NB4 (cell line): Measurements from ENCODE around the gene SIL1.

Experiments used
- CTCF ChIP-seq: IDR thresholded peaks from one replicate; pipeline ENCODE4 v1.5.1; 2012; ENCODE audit warnings: low read depth, low read length
- MAX ChIP-seq: IDR thresholded peaks from 2 replicates; pipeline ENCODE4 v1.6.1; 2011; ENCODE audit warnings: low read depth, low read length
- MYC ChIP-seq: IDR thresholded peaks from 2 replicates; pipeline ENCODE4 v1.6.1; 2011; ENCODE audit warnings: low read depth, low read length
- POLR2A ChIP-seq: IDR thresholded peaks from 2 replicates; pipeline ENCODE4 v1.6.1; 2011; ENCODE audit warnings: mild to moderate bottlenecking; ENCODE audit not compliant: insufficient read length; ENCODE audit errors: extremely low read depth

- TF ChIP-seq CTCF, result no peak
- TF ChIP-seq POLR2A, result no peak
- TF ChIP-seq MAX, result no peak
- no peak for TF ChIP-seq MYC
These were observed 140.0 kb downstream of the SIL1 start for GRCh38 chr5:139058121-139058520.
